Tibial nerve (tissue), 4 donors: ENCODE measurements around the gene SLC16A12. TPM values are rescaled to one million over a fixed set of nuclear protein-coding genes. Genes with fewer than 3 reads are reported as not detected.

Experiments used
- DNase-seq, 2 donors: peaks; one replicate each; pipeline ENCODE4 v3.0.0-alpha.2; 2019; ENCODE audit warnings: low spot score in 2 of 2
- H3K27ac ChIP-seq, 4 donors: fragments of 200-600 bp; sonication (generic) in 3 of 4; one replicate each; pipeline ENCODE4 v1.5.1; 2017 to 2019; ENCODE audit warnings: mild to moderate bottlenecking in 1 of 4
- H3K27me3 ChIP-seq, 2 donors: fragments of 200-600 bp; sonication (generic) in 1 of 2; one replicate each; pipeline versions ENCODE4 v1.5.1 to v1.6.0; 2017 to 2019
- H3K36me3 ChIP-seq, 3 donors: fragments of 200-600 bp; sonication (generic); one replicate each; pipeline ENCODE4 v1.5.1; 2018 to 2019
- H3K4me1 ChIP-seq, 4 donors: fragments of 200-600 bp; sonication (generic) in 3 of 4; one replicate each; pipeline ENCODE4 v1.5.1; 2017 to 2019
- H3K4me3 ChIP-seq, 4 donors: fragments of 200-600 bp; sonication (generic) in 3 of 4; one replicate each; pipeline ENCODE4 v1.5.1; 2017 to 2019; ENCODE audit warnings: mild to moderate bottlenecking in 1 of 4, moderate library complexity in 1 of 4
- H3K9me3 ChIP-seq, 4 donors: fragments of 200-600 bp; sonication (generic) in 3 of 4; one replicate each; pipeline ENCODE4 v1.5.1; 2017 to 2019
- CTCF ChIP-seq, 5 experiments: fragments of 200-600 bp in 3 of 5; fragments of 450-650 bp in 2 of 5; sonication (generic) in 3 of 5; IDR thresholded peaks; one replicate each; pipeline ENCODE4 v1.5.1; 2016 to 2019; ENCODE audit warnings: antibody characterized with exemption in 5 of 5, mild to moderate bottlenecking in 3 of 5, moderate library complexity in 2 of 5
- EP300 ChIP-seq, 2 donors: sonication (generic); formaldehyde crosslinking; IDR thresholded peaks; one replicate each; pipeline ENCODE4 v1.6.1; 2017; ENCODE audit warnings: antibody characterized with exemption in 2 of 2, mild to moderate bottlenecking in 1 of 2
- POLR2A ChIP-seq, 2 donors: fragments of 450-650 bp; IDR thresholded peaks; one replicate each; pipeline ENCODE4 v1.6.1; 2017; ENCODE audit warnings: antibody characterized with exemption in 2 of 2, mild to moderate bottlenecking in 2 of 2, moderate library complexity in 2 of 2
- WGBS, 2 donors: methylation state at CpG; one replicate each; pipeline ENCODE4 v1.1.5; 2018; 5-methylcytosine and 5-hydroxymethylcytosine counted together
- total RNA-seq, 4 donors: library from RNA; depleted of rRNA; stranded (reverse); fragments of >200 nt; gene quantifications; one replicate each; pipeline ENCODE4 v1.1.0, GENCODE V29; 2016

The SLC16A12 gene
- total RNA-seq, 4 donors from 2014 or later: 25.8 to 45.4 (median 42.8) TPM

GRCh38 chr10:89505640-89506275, 29.6 kb downstream of the SLC16A12 start:
- peaks cover 0 to 25% (median 0%) of the 10 kb centered on the region in 4 donors for H3K4me1 ChIP-seq
- H3K27ac ChIP-seq: no peak overlapping the region
- H3K27me3 ChIP-seq: no peaks in the 10 kb centered on the region
- peaks cover 0 to 7% (median 2%) of the 10 kb centered on the region in 4 donors for H3K9me3 ChIP-seq
- H3K36me3 ChIP-seq: peaks cover 0 to 9% (median 0%) of the 10 kb centered on the region in 3 donors
- H3K4me3 ChIP-seq: no peak overlapping the region
- no peak for DNase-seq
- no peak for TF ChIP-seq EP300 (IDR thresholded peaks at IDR 0.05)
- WGBS, 2 donors: 81 to 83% methylated on average over 6 to 11 of the region's 13 CpGs

- Histone ChIP-seq H3K27ac (no peak overlapping the region), H3K27me3 (no peaks in the 10 kb centered on the region), H3K4me1 (peaks cover 0 to 25% (median 0%) of the 10 kb centered on the region in 4 donors), H3K36me3 (peaks cover 0 to 9% (median 0%) of the 10 kb centered on the region in 3 donors), H3K4me3 (no peak overlapping the region), H3K9me3 (no peaks in the 10 kb centered on the region)
- no peak for DNase-seq
- TF ChIP-seq EP300 (IDR thresholded peaks at IDR 0.05) (no peak), CTCF (IDR thresholded peaks at IDR 0.05) (no peak), POLR2A (IDR thresholded peaks at IDR 0.05) (no peak)
- 95 to 98% methylated on average over 2 of the region's 2 CpGs for WGBS, 2 donors
These were observed 30.7 kb downstream of the SLC16A12 start for GRCh38 chr10:89504691-89505090.

- WGBS, 2 donors: 66 to 67% methylated on average over 4 of the region's 4 CpGs
- peak overlapping the region in 2 of 4 donors; percentile 46 to 58 for H3K27ac ChIP-seq
- no peaks in the 10 kb centered on the region for H3K9me3 ChIP-seq
- no peak for DNase-seq
- TF ChIP-seq POLR2A (IDR thresholded peaks at IDR 0.05): no peak
- no peak for TF ChIP-seq EP300 (IDR thresholded peaks at IDR 0.05)
- no peak for TF ChIP-seq CTCF (IDR thresholded peaks at IDR 0.05)
- H3K36me3 ChIP-seq: peaks cover 0 to 9% (median 0%) of the 10 kb centered on the region in 3 donors
- H3K27me3 ChIP-seq: no peaks in the 10 kb centered on the region
- H3K4me1 ChIP-seq: peaks cover 0 to 25% (median 0%) of the 10 kb centered on the region in 4 donors
- no peak overlapping the region for H3K4me3 ChIP-seq
These were observed 31.6 kb downstream of the SLC16A12 start for GRCh38 chr10:89503652-89504370.

- 87 to 93% methylated on average over 3 of the region's 3 CpGs for WGBS, 2 donors
- TF ChIP-seq POLR2A (IDR thresholded peaks at IDR 0.05) (no peak), EP300 (IDR thresholded peaks at IDR 0.05) (no peak), CTCF (IDR thresholded peaks at IDR 0.05) (no peak)
- peak overlapping the region in 2 of 4 donors; percentile 46 to 58 for H3K27ac ChIP-seq
- H3K36me3 ChIP-seq: peaks cover 0 to 9% (median 0%) of the 10 kb centered on the region in 3 donors
- no peaks in the 10 kb centered on the region for H3K9me3 ChIP-seq
- no peak for DNase-seq
- no peaks in the 10 kb centered on the region for H3K27me3 ChIP-seq
- H3K4me3 ChIP-seq: no peak overlapping the region
- peaks cover 0 to 25% (median 0%) of the 10 kb centered on the region in 4 donors for H3K4me1 ChIP-seq
These were observed 32.2 kb downstream of the SLC16A12 start for GRCh38 chr10:89503151-89503550.

DNA sequence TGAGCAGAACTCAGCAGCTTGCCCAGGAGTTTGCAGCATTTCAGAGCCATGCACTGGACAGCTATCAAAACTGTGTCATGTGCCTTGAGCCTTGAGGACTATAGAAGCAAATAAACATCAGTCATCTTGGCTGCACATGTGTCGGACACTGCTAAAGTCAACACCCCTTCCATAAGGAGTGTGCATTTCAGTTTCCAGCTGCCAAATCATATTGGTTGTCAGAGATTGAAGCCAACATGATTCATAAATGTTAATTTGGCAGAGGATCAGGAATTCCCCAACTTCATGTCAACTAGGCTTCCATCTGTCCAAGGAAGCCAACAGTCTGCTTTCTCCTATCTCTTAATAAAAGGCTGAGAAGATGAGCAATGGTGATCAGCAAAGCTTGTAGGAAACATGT, 32.8 kb downstream of the SLC16A12 start:
- Histone ChIP-seq H3K36me3 (peaks cover 0 to 9% (median 0%) of the 10 kb centered on the region in 3 donors), H3K4me3 (no peak overlapping the region), H3K4me1 (peaks cover 0 to 25% (median 0%) of the 10 kb centered on the region in 4 donors), H3K27ac (no peak overlapping the region), H3K27me3 (no peaks in the 10 kb centered on the region), H3K9me3 (no peaks in the 10 kb centered on the region)
- TF ChIP-seq CTCF (IDR thresholded peaks at IDR 0.05): no peak
- no peak for DNase-seq
- WGBS, 2 donors: 79 to 84% methylated on average over 1 of the region's 1 CpG
